Measurements from ENCODE around the gene FMN2.

DNA sequence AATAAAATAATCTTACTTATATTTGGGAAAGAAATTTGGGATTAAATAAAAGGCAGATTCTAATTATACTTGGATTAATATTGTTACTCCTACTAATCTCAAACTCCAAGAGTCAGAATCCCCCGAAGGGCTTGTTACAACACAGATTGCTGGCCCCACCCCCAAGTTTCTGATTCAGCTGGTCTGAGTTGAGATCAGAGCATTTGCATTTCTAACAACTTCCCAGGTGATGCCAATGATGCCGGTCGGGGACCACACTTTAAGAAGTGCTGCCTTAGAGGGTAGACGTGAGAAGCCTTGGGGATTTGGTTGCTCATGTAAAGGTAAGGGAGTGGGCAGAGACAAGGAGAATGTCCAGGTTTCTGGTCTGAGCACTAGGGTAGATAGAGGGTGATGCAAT lies 47.2 kb downstream of the FMN2 start:
- TF ChIP-seq, protein P1, sequence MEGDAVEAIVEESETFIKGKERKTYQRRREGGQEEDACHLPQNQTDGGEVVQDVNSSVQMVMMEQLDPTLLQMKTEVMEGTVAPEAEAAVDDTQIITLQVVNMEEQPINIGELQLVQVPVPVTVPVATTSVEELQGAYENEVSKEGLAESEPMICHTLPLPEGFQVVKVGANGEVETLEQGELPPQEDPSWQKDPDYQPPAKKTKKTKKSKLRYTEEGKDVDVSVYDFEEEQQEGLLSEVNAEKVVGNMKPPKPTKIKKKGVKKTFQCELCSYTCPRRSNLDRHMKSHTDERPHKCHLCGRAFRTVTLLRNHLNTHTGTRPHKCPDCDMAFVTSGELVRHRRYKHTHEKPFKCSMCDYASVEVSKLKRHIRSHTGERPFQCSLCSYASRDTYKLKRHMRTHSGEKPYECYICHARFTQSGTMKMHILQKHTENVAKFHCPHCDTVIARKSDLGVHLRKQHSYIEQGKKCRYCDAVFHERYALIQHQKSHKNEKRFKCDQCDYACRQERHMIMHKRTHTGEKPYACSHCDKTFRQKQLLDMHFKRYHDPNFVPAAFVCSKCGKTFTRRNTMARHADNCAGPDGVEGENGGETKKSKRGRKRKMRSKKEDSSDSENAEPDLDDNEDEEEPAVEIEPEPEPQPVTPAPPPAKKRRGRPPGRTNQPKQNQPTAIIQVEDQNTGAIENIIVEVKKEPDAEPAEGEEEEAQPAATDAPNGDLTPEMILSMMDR (IDR thresholded peaks at IDR 0.05), result no peak
- no peak for TF ChIP-seq POLR2A (IDR thresholded peaks at IDR 0.05)

All from Peyer's patch (tissue), 4 donors.